ENCODE measurements around the gene B3GNT4. TPM values are rescaled to one million over a fixed set of nuclear protein-coding genes. Genes with fewer than 3 reads are reported as not detected.

Gene B3GNT4
- total RNA-seq, 2 experiments from 2014 or later = not detected

DNA sequence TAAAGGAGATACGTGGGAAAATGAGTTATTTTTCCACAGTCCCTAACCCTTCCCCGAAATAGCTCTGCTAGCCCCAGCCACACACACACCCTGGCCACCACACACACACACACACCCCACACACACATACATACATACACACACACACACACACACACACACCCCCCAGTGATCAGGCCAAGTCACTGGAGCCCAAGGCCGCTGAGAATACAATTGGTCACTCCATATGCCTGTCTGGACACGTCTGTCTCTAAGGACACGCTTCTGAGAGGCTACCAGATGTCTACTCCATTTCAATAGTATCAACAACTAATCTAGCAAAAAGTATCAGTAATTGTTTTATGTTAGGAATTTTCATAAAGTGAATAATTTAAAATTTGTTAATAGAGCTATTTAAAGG lies 35.4 kb downstream of the B3GNT4 start:
- no TSS peak for BruUV-seq (replicated peaks)
- POLR2A ChIA-PET = interaction anchor here (0.5 to 1.0 kb wide), 3 partner anchors 73 to 440 kb away, joined by 3 read pairs; no protein-coding TSS in a partner anchor
- Histone ChIP-seq H4K20me1 (ENCODE audit: insufficient read depth, low read length) (no peaks in the 10 kb centered on the region), H2AFZ (ENCODE audit: low read length) (no peak overlapping the region), H3K4me1 (ENCODE audit: insufficient read depth, low read length, poor library complexity, severe bottlenecking) (no peaks in the 10 kb centered on the region), H3K4me2 (ENCODE audit: low read length) (no peak overlapping the region), H3K9me2 (ENCODE audit: insufficient read depth, low read length) (no peaks in the 10 kb centered on the region), H3K9me3 (ENCODE audit: low read length) (no peaks in the 10 kb centered on the region), H3K4me3 (ENCODE audit: low read depth, low read length, poor library complexity, severe bottlenecking) (no peak overlapping the region), H3K79me2 (ENCODE audit: insufficient read depth, low read depth, low read length) (no peaks in the 10 kb centered on the region), H3K27ac (ENCODE audit: low read depth, low read length, poor library complexity, severe bottlenecking) (no peak overlapping the region), H3K36me3 (ENCODE audit: insufficient read depth, low read length) (peaks cover 49% of the 10 kb centered on the region)
- CTCF ChIA-PET (ENCODE audit: unreplicated experiment) = no interaction called here
- TF ChIP-seq, protein P1, sequence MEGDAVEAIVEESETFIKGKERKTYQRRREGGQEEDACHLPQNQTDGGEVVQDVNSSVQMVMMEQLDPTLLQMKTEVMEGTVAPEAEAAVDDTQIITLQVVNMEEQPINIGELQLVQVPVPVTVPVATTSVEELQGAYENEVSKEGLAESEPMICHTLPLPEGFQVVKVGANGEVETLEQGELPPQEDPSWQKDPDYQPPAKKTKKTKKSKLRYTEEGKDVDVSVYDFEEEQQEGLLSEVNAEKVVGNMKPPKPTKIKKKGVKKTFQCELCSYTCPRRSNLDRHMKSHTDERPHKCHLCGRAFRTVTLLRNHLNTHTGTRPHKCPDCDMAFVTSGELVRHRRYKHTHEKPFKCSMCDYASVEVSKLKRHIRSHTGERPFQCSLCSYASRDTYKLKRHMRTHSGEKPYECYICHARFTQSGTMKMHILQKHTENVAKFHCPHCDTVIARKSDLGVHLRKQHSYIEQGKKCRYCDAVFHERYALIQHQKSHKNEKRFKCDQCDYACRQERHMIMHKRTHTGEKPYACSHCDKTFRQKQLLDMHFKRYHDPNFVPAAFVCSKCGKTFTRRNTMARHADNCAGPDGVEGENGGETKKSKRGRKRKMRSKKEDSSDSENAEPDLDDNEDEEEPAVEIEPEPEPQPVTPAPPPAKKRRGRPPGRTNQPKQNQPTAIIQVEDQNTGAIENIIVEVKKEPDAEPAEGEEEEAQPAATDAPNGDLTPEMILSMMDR (conservative IDR thresholded peaks at IDR 0.05; ENCODE audit: low read length) = no peak
- no peak for TF ChIP-seq EZH2phosphoT487 (IDR thresholded peaks at IDR 0.05; ENCODE audit: borderline replicate concordance, low read depth, low read length)
- no peak for DNase-seq (ENCODE audit: low spot score)
- intact Hi-C loops (cut with micrococcal nuclease; ENCODE audit: unreplicated experiment) = no loop called here

DNA sequence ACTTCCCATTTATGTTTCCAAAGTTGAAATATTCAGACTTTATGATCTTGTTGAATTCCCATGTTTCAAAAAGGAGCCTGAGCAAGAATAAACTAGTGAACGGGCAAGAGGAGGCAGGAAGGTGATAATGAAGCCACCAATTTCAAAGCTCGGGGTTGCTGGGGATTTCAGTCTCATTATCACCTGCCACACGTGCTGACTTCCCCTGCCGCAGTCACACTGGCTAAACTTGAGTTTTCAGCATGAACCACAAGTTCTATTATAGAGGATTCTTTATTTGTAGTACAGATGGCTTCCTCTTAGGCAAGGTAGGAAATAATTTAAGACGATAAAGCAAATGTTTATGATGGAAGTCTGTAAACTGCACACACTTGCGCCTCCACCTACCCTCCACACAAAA lies 40.5 kb downstream of the B3GNT4 start:
- no peak for DNase-seq (ENCODE audit: low spot score)
- H4K20me1 ChIP-seq (ENCODE audit: insufficient read depth, low read length) = no peaks in the 10 kb centered on the region
- H3K79me2 ChIP-seq (ENCODE audit: insufficient read depth, low read depth, low read length) = no peaks in the 10 kb centered on the region
- BruUV-seq (replicated peaks) = no TSS peak
- no peaks in the 10 kb centered on the region for H3K4me1 ChIP-seq (ENCODE audit: insufficient read depth, low read length, poor library complexity, severe bottlenecking)
- H3K4me3 ChIP-seq (ENCODE audit: low read depth, low read length, poor library complexity, severe bottlenecking) = no peak overlapping the region
- TF ChIP-seq, protein P1 (conservative IDR thresholded peaks at IDR 0.05; ENCODE audit: low read length) = no peak
- TF ChIP-seq EZH2phosphoT487 (IDR thresholded peaks at IDR 0.05; ENCODE audit: borderline replicate concordance, low read depth, low read length) = no peak
- H3K27ac ChIP-seq (ENCODE audit: low read depth, low read length, poor library complexity, severe bottlenecking) = no peak overlapping the region
- H3K9me3 ChIP-seq (ENCODE audit: low read length) = no peaks in the 10 kb centered on the region
- intact Hi-C loops (cut with micrococcal nuclease; ENCODE audit: unreplicated experiment) = no loop called here
- ChIA-PET CTCF (ENCODE audit: unreplicated experiment) (no interaction called here), POLR2A (no interaction called here)
- no peak overlapping the region for H3K4me2 ChIP-seq (ENCODE audit: low read length)
- no peaks in the 10 kb centered on the region for H3K9me2 ChIP-seq (ENCODE audit: insufficient read depth, low read length)
- H2AFZ ChIP-seq (ENCODE audit: low read length) = no peak overlapping the region
- peaks cover 31% of the 10 kb centered on the region for H3K36me3 ChIP-seq (ENCODE audit: insufficient read depth, low read length)

- no peak for DNase-seq (ENCODE audit: low spot score)
- POLR2A ChIA-PET = interaction anchor here (0.6 kb wide), 1 partner anchor 194 kb away, joined by 5 read pairs; no protein-coding TSS in a partner anchor
- no peak overlapping the region for H3K27ac ChIP-seq (ENCODE audit: low read depth, low read length, poor library complexity, severe bottlenecking)
- CTCF ChIA-PET (ENCODE audit: unreplicated experiment) = no interaction called here
- intact Hi-C loops (cut with micrococcal nuclease; ENCODE audit: unreplicated experiment) = no loop called here
- no peaks in the 10 kb centered on the region for H3K79me2 ChIP-seq (ENCODE audit: insufficient read depth, low read depth, low read length)
- no peak overlapping the region for H3K4me2 ChIP-seq (ENCODE audit: low read length)
- peaks cover 29% of the 10 kb centered on the region for H3K36me3 ChIP-seq (ENCODE audit: insufficient read depth, low read length)
- no peaks in the 10 kb centered on the region for H3K4me1 ChIP-seq (ENCODE audit: insufficient read depth, low read length, poor library complexity, severe bottlenecking)
- no peak overlapping the region for H2AFZ ChIP-seq (ENCODE audit: low read length)
- no peaks in the 10 kb centered on the region for H3K9me2 ChIP-seq (ENCODE audit: insufficient read depth, low read length)
- no peak for TF ChIP-seq EZH2phosphoT487 (IDR thresholded peaks at IDR 0.05; ENCODE audit: borderline replicate concordance, low read depth, low read length)
- TF ChIP-seq, protein P1 (conservative IDR thresholded peaks at IDR 0.05; ENCODE audit: low read length) = no peak
- H4K20me1 ChIP-seq (ENCODE audit: insufficient read depth, low read length) = no peaks in the 10 kb centered on the region
- BruUV-seq (replicated peaks) = no TSS peak
- no peaks in the 10 kb centered on the region for H3K9me3 ChIP-seq (ENCODE audit: low read length)
- no peak overlapping the region for H3K4me3 ChIP-seq (ENCODE audit: low read depth, low read length, poor library complexity, severe bottlenecking)
Measured at GRCh38 chr12:122244565-122245371, 41.3 kb downstream of the B3GNT4 start.

Measured in OCI-LY7 (cell line).